H1 (cell line): ENCODE data around the gene TCFL5. TPM values are rescaled to one million over a fixed set of nuclear protein-coding genes. Genes with fewer than 3 reads are reported as not detected.
A peak's percentile ranks its signal among the peaks of the same experiment; 100 is the strongest.

ENCODE experiments used
- CTCF ChIA-PET: fragments of 300-600 bp; sonication (Branson Sonifier 250); formaldehyde crosslinking; loops from one replicate; lab custom pipeline; 2021; ENCODE audit not compliant: partially characterized antibody; lab: Charles Lee
- POLR2A ChIA-PET: fragments of 300-600 bp; sonication (Branson Sonifier 250); formaldehyde crosslinking; loops from one replicate; lab custom pipeline; 2021; ENCODE audit warnings: inconsistent platforms; ENCODE audit not compliant: partially characterized antibody; lab: Charles Lee
- DNase-seq, 2 experiments: peaks; one replicate each; pipeline versions ENCODE4 v3.0.0 to v3.0.0-alpha.2; 2010 to 2022; ENCODE audit warnings: low spot score in 2 of 2, low read depth in 1 of 2, mixed read lengths in 1 of 2
- FAIRE-seq: peaks from 2 replicates; lab custom pipeline; 2011; peaks lifted over from hg19 to GRCh38; lab: Jason Lieb, UNC
- H2AFZ ChIP-seq: 2 replicates; pipeline ENCODE4 v1.8.1; 2012; ENCODE audit warnings: low read length, inconsistent platforms
- H2AK5ac ChIP-seq: 2 replicates; pipeline ENCODE4 v1.6.1; 2013; ENCODE audit warnings: low read depth, low read length
- H2BK120ac ChIP-seq: replicated peaks from 2 replicates; pipeline ENCODE3; 2013; ENCODE audit warnings: low read depth, low read length, inconsistent platforms
- H2BK12ac ChIP-seq: 2 replicates; pipeline ENCODE4 v1.6.1; 2013; ENCODE audit warnings: low read depth, low read length
- H2BK15ac ChIP-seq: 2 replicates; pipeline ENCODE4 v1.6.1; 2013; ENCODE audit warnings: low read length
- H2BK20ac ChIP-seq: 2 replicates; pipeline ENCODE4 v1.6.1; 2013; ENCODE audit warnings: low read length
- H2BK5ac ChIP-seq: 2 replicates; pipeline ENCODE4 v1.6.1; 2013; ENCODE audit warnings: low read depth, low read length
- H3K14ac ChIP-seq: 2 replicates; pipeline ENCODE4 v1.6.1; 2013; ENCODE audit warnings: inconsistent platforms; ENCODE audit not compliant: insufficient read length
- H3K18ac ChIP-seq: 2 replicates; pipeline ENCODE4 v1.6.1; 2013; ENCODE audit warnings: low read length; ENCODE audit errors: extremely low read depth
- H3K23ac ChIP-seq: 2 replicates; pipeline ENCODE4 v1.6.1; 2013; ENCODE audit warnings: inconsistent platforms; ENCODE audit not compliant: insufficient read length
- H3K23me2 ChIP-seq: 2 replicates; pipeline ENCODE4 v1.6.1; 2013; ENCODE audit warnings: low read depth, low read length
- H3K27ac ChIP-seq: 2 replicates; pipeline ENCODE4 v1.6.1; 2011; ENCODE audit warnings: low read depth, low read length, inconsistent platforms
- H3K27me3 ChIP-seq, 4 experiments: replicated peaks in 1 of 4; 1 replicate in 1 of 4; 2 replicates in 3 of 4; pipeline versions ENCODE4 v1.6.1 to v1.8.1; 2011 to 2013; ENCODE audit warnings: low read length in 3 of 4, mild to moderate bottlenecking in 3 of 4, inconsistent platforms in 2 of 4, mixed read lengths in 2 of 4, moderate library complexity in 1 of 4; ENCODE audit not compliant: control insufficient read depth in 3 of 4, insufficient read depth in 3 of 4; ENCODE audit errors: extremely low read depth in 1 of 4
- H3K36me3 ChIP-seq, 4 experiments: 2 replicates each; pipeline versions ENCODE4 v1.6.1 to v1.8.1; 2011 to 2013; ENCODE audit warnings: mild to moderate bottlenecking in 4 of 4, low read length in 3 of 4, moderate library complexity in 2 of 4, control low read depth in 1 of 4, inconsistent platforms in 1 of 4; ENCODE audit not compliant: insufficient read depth in 4 of 4, control insufficient read depth in 2 of 4
- H3K4ac ChIP-seq: replicated peaks from 2 replicates; pipeline ENCODE3; 2013; ENCODE audit warnings: low read length, low read depth, mixed read lengths, inconsistent platforms; ENCODE audit not compliant: insufficient read length
- H3K4me1 ChIP-seq, 4 experiments: replicated peaks in 1 of 4; 1 replicate in 1 of 4; 2 replicates in 3 of 4; pipeline versions ENCODE4 v1.6.1 to v1.8.1; 2011 to 2013; ENCODE audit warnings: low read length in 3 of 4, inconsistent platforms in 2 of 4, mixed read lengths in 1 of 4; ENCODE audit not compliant: insufficient read depth in 4 of 4, control insufficient read depth in 3 of 4
- H3K4me2 ChIP-seq, 2 experiments: 2 replicates each; pipeline versions ENCODE4 v1.6.1 to v1.8.1; 2011 to 2013; ENCODE audit warnings: low read depth in 2 of 2, low read length in 2 of 2, control low read depth in 1 of 2, inconsistent platforms in 1 of 2, mild to moderate bottlenecking in 1 of 2; ENCODE audit not compliant: insufficient read depth in 1 of 2
- H3K4me3 ChIP-seq, 4 experiments: fragments of 200-600, 300-600 bp in 1 of 4; sonication (generic), shearing (Covaris generic), sonication (Bioruptor Twin) in 1 of 4; 2 replicates each; pipeline versions ENCODE4 v1.5.1 to v1.8.1; 2011 to 2016; ENCODE audit warnings: low read length in 4 of 4, low read depth in 3 of 4, control low read depth in 2 of 4, inconsistent platforms in 2 of 4, mild to moderate bottlenecking in 2 of 4, mixed read lengths in 1 of 4, moderate library complexity in 1 of 4; ENCODE audit not compliant: insufficient read depth in 2 of 4; ENCODE audit errors: extremely low read depth in 1 of 4
- H3K56ac ChIP-seq: replicated peaks from 2 replicates; pipeline ENCODE3; 2013; ENCODE audit warnings: low read depth, mild to moderate bottlenecking, mixed read lengths, low read length, inconsistent platforms; ENCODE audit not compliant: insufficient read length
- H3K79me1 ChIP-seq: 2 replicates; pipeline ENCODE4 v1.6.1; 2013; ENCODE audit warnings: low read depth, low read length, control low read depth
- H3K79me2 ChIP-seq, 2 experiments: 2 replicates each; pipeline versions ENCODE4 v1.6.1 to v1.8.1; 2012 to 2013; ENCODE audit warnings: low read length in 2 of 2, mild to moderate bottlenecking in 2 of 2, inconsistent platforms in 1 of 2; ENCODE audit not compliant: insufficient read depth in 2 of 2, control insufficient read depth in 1 of 2
- H3K9ac ChIP-seq, 4 experiments: replicated peaks in 1 of 4; 1 replicate in 1 of 4; 2 replicates in 3 of 4; pipeline versions ENCODE4 v1.6.1 to v1.8.1; 2011 to 2013; ENCODE audit warnings: low read depth in 3 of 4, low read length in 3 of 4, control low read depth in 2 of 4, mild to moderate bottlenecking in 2 of 4, moderate library complexity in 2 of 4, inconsistent platforms in 1 of 4; ENCODE audit errors: extremely low read depth in 1 of 4
- H3K9me3 ChIP-seq, 2 experiments: 2 replicates each; pipeline versions ENCODE4 v1.6.1 to v1.8.1; 2012 to 2013; ENCODE audit warnings: mild to moderate bottlenecking in 2 of 2, moderate library complexity in 2 of 2, control low read depth in 1 of 2, inconsistent platforms in 1 of 2, low read depth in 1 of 2, low read length in 1 of 2, mixed read lengths in 1 of 2; ENCODE audit not compliant: insufficient read depth in 2 of 2
- H4K20me1 ChIP-seq, 2 experiments: replicated peaks in 1 of 2; 2 replicates each; pipeline versions ENCODE3 to v1.8.1; 2011 to 2013; ENCODE audit warnings: inconsistent platforms in 2 of 2, low read length in 2 of 2, mild to moderate bottlenecking in 1 of 2; ENCODE audit not compliant: insufficient read depth in 2 of 2, control insufficient read depth in 1 of 2
- H4K5ac ChIP-seq: 2 replicates; pipeline ENCODE4 v1.6.1; 2013; ENCODE audit warnings: low read length, low read depth, mixed read lengths, inconsistent platforms; ENCODE audit not compliant: insufficient read length
- H4K8ac ChIP-seq: 2 replicates; pipeline ENCODE4 v1.8.0; 2013; ENCODE audit warnings: mild to moderate bottlenecking, moderate library complexity, low read length, inconsistent platforms; ENCODE audit not compliant: insufficient read depth; ENCODE audit errors: extremely low read depth
- H4K91ac ChIP-seq: replicated peaks from 2 replicates; pipeline ENCODE3; 2013; ENCODE audit warnings: low read length, mixed read lengths, inconsistent platforms; ENCODE audit not compliant: insufficient read length
- BCL11A ChIP-seq, 2 experiments: IDR thresholded peaks; one replicate each; pipeline ENCODE4 v1.6.1; 2011; ENCODE audit warnings: low read depth in 2 of 2, low read length in 2 of 2, mild to moderate bottlenecking in 2 of 2
- CBX5 ChIP-seq: fragments of 300-800, 300-1000 bp; sonication (generic); IDR thresholded peaks from 2 replicates; pipeline ENCODE4 v1.7.1; 2016; ENCODE audit warnings: antibody characterized with exemption, low read length, low read depth
- CHD1 ChIP-seq: IDR thresholded peaks from 2 replicates; pipeline ENCODE4 v1.6.1; 2012; ENCODE audit warnings: low read depth, low read length, improper control_type of control experiment
- POLR2A ChIP-seq, 2 experiments: IDR thresholded peaks; 1 replicate in 1 of 2; 2 replicates in 1 of 2; pipeline ENCODE4 v1.6.1; 2011; ENCODE audit warnings: low read depth in 2 of 2, low read length in 2 of 2, mild to moderate bottlenecking in 2 of 2; ENCODE audit errors: control extremely low read depth in 1 of 2
- POLR2AphosphoS5 ChIP-seq: IDR thresholded peaks from 2 replicates; pipeline ENCODE4 v1.6.1; 2011; ENCODE audit warnings: low read depth, low read length
- POU5F1 ChIP-seq: IDR thresholded peaks from 2 replicates; pipeline ENCODE4 v1.6.1; 2011; ENCODE audit warnings: low read depth, mild to moderate bottlenecking, low read length, moderate library complexity
- RAD21 ChIP-seq, 2 experiments: IDR thresholded peaks in 1 of 2; conservative IDR thresholded peaks in 1 of 2; 2 replicates each; pipeline ENCODE4 v1.6.1; 2011; ENCODE audit warnings: low read depth in 2 of 2, low read length in 2 of 2, improper control_type of control experiment in 1 of 2, inconsistent platforms in 1 of 2, mild to moderate bottlenecking in 1 of 2, moderate library complexity in 1 of 2
- RFX5 ChIP-seq: IDR thresholded peaks from 2 replicates; pipeline ENCODE4 v1.6.1; 2011; ENCODE audit warnings: low read depth, low read length, improper control_type of control experiment, borderline replicate concordance
- WGBS, 2 experiments: shearing (Covaris generic) in 1 of 2; methylation state at CpG; one replicate each; pipeline versions ENCODE4 v1.1.6 to v1.1.7; 2013 to 2015; ENCODE audit warnings: low lambda C conversion rate in 2 of 2, mixed read lengths in 2 of 2, inconsistent platforms in 1 of 2, low coverage in 1 of 2, missing lambda C conversion rate in 1 of 2; ENCODE audit not compliant: insufficient replicate concordance in 2 of 2, insufficient coverage in 1 of 2, insufficient read length in 1 of 2; ENCODE audit errors: extremely low coverage in 1 of 2, missing lambda C conversion rate in 1 of 2; 5-methylcytosine and 5-hydroxymethylcytosine counted together
- polyA plus RNA-seq, 7 experiments: library from polyadenylated mRNA; depleted of rRNA in 3 of 7; stranded (reverse) in 5 of 7; unstranded in 2 of 7; fragments of >200 nt in 5 of 7; fragments of 200-250 nt in 2 of 7; gene quantifications; 1 replicate in 5 of 7; 2 replicates in 1 of 7; 4 replicates in 1 of 7; pipeline versions ENCODE4 v1.2.1 to v1.2.3, GENCODE V29; 2011 to 2013; ENCODE audit warnings: missing spikeins in 2 of 7, mixed read lengths in 2 of 7
- total RNA-seq: library from RNA; stranded (reverse); fragmentation: NEBNext Ultra II Directional; extraction: Animal tissue kit (Norgen Biotek cat#: 25700); gene quantifications from 2 replicates; pipeline ENCODE4 v1.2.1, GENCODE V29; 2021

Gene TCFL5
- total and polyA plus RNA-seq, 2 of the 8 experiments (the other 6 are each of a cell fraction or from before 2014, with no cell fraction given), result 6.2 to 15.0 TPM

DNA sequence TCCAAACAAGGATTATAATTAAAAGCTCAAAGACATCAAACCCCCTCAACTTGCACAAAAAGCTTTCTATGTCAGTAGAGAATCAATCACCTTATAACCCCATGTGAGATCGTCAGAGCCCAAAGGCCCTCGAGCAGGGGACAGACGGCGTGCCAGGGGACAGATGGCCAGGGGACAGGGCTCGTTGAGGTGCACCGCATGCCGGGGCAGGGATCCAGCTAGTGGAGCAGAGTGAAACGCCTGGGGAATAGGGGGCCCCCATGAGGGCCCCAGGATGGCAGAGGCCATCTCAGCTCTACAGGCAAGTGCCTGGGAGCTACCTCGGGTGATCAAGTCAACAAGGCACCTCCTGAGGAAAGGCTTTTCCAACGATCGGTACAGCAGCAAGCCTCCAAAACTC, 36.0 kb upstream of the TCFL5 start:
- Histone ChIP-seq H3K4ac (no peak overlapping the region), H3K4me2 (no peak overlapping the region), H2BK12ac (no peak overlapping the region), H3K4me3 (no peak overlapping the region), H3K27ac (no peak overlapping the region), H3K9me3 (no peaks in the 10 kb centered on the region), H2AK5ac (no peak overlapping the region), H4K20me1 (peaks cover 0 to 12% of the 10 kb centered on the region in 2 experiments), H2BK20ac (no peak overlapping the region), H2BK5ac (0 out of 2 replicates have a peak overlapping the region, but pooled peaks have one; percentile 3), H3K9ac (no peak overlapping the region), H3K27me3 (no peaks in the 10 kb centered on the region), H2AFZ (no peak overlapping the region), H3K14ac (no peak overlapping the region), H3K23ac (no peak overlapping the region), H3K18ac (no peak overlapping the region), H3K56ac (no peak overlapping the region), H2BK120ac (no peak overlapping the region), H3K79me1 (no peaks in the 10 kb centered on the region), H4K8ac (no peak overlapping the region), H4K91ac (no peak overlapping the region), H2BK15ac (no peak overlapping the region), H4K5ac (no peak overlapping the region), H3K36me3 (peaks cover 27 to 44% (median 33%) of the 10 kb centered on the region in 4 experiments), H3K4me1 (peaks cover 9 to 18% (median 15%) of the 10 kb centered on the region in 4 experiments), H3K23me2 (no peaks in the 10 kb centered on the region), H3K79me2 (no peaks in the 10 kb centered on the region)
- CTCF ChIA-PET, result interaction anchor here (0.9 to 5.8 kb wide), 10 partner anchors 8 to 37 kb away, joined by 3 to 56 read pairs (median 12); no protein-coding TSS in a partner anchor
- POLR2A ChIA-PET, result interaction anchor here (1.2 to 9.9 kb wide), 14 partner anchors 10 to 203 kb away, joined by 3 to 88 read pairs (median 6); partner anchors contain the start of genes DIDO1, GID8 and TCFL5
- TF ChIP-seq POLR2A (IDR thresholded peaks at IDR 0.05; ENCODE audit: control extremely low read depth in 1 of 2, low read depth in 2 of 2, low read length in 2 of 2), result 0 out of 3 replicates have a peak, but pooled peaks of 1 of the 2 experiments have one; percentile 21
- no peak for TF ChIP-seq CBX5
- peak; percentile 28; the same call in 1 of the 2 replicates for TF ChIP-seq POLR2AphosphoS5
- no peak for TF ChIP-seq CHD1
- no peak for TF ChIP-seq POU5F1
- no peak for TF ChIP-seq BCL11A (IDR thresholded peaks at IDR 0.05; ENCODE audit: low read depth in 2 of 2, low read length in 2 of 2)
- TF ChIP-seq RFX5, result no peak
- no peak for TF ChIP-seq RAD21 (IDR thresholded peaks at IDR 0.05 in 1 of 2, conservative IDR thresholded peaks at IDR 0.05 in 1 of 2; ENCODE audit: low read depth in 2 of 2, low read length in 2 of 2)
- FAIRE-seq, result no peak
- WGBS, 2 experiments, result 90% methylated on average over 11 of the region's 11 CpGs; no CpG with 5 or more reads in 1 of the 2 experiments
- no peak for DNase-seq
